Measurements from ENCODE around the gene METAP1D.

- TF ChIP-seq CTCF (IDR thresholded peaks at IDR 0.05; ENCODE audit: extremely low read depth in 1 of 2, insufficient read depth in 1 of 2, low read depth in 1 of 2, low read length in 2 of 2) (no peak), GATA2 (IDR thresholded peaks at IDR 0.05; ENCODE audit: insufficient read depth, insufficient read length, low read depth, low read length) (no peak), POLR2A (IDR thresholded peaks at IDR 0.05; ENCODE audit: low read depth, low read length) (no peak), MAX (IDR thresholded peaks at IDR 0.05; ENCODE audit: insufficient read depth, insufficient read length) (no peak), EZH2 (IDR thresholded peaks at IDR 0.05; ENCODE audit: borderline replicate concordance, low read depth, low read length, severe bottlenecking) (no peak), FOS (IDR thresholded peaks at IDR 0.05; ENCODE audit: borderline replicate concordance, insufficient read depth, low read length) (no peak), MYC (IDR thresholded peaks at IDR 0.05; ENCODE audit: low read depth, low read length) (no peak)
Observed at GRCh38 chr2:172074254-172074653, 74.5 kb downstream of the METAP1D start.

Measured in endothelial cell of umbilical vein (primary cell).